Stimulated activated CD8-positive, alpha-beta memory T cell treated with anti-CD3 and anti-CD28 coated beads, Interleukin-12 subunit alpha, Interleukin-12 subunit beta, amount 100 ng/mL, for 4 hours (primary cell): ENCODE results near the gene SASH1.

Experiments
- DNase-seq: peaks from one replicate; pipeline ENCODE4 v3.0.0-alpha.2; 2020; ENCODE audit warnings: low read depth

The SASH1 gene

DNA sequence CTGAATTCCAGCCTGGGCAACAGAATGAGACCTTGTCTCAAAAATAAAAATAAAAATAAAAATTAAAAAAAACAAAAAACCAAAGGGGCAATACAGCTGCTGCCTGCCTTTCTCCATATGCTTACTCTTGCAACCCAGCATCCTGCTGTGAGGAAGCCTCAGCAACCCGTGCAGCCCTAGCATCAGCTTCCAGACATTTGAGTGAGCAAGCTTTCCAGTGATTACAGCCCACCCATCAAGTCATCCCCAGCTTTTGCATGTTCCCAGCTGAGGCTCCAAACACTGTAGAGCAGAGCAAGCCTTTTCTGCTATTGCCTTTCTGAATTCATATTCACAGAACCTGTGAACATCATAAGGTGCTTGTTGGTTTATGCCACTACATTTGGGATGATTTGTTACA, 93.8 kb downstream of the SASH1 start:
- DNase-seq, result no peak

DNA sequence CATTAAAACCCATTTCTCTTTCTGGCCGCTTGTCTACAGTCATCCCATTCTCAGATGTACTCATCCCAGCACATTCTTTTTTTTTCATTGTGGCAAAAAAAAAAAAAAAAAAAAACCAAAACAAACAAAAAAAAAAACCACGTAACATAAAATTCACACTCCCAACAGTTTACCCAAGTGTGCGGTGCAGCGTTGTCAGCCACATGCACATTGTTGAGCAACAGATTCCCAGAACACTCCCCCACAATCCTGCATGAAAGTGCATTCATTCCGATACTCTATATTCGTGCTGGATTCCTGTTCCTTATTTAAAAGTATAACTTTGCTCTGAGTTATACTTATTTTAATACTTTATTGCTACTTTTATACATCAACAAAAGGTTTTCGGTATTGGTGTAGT, 96.0 kb downstream of the SASH1 start:
- no peak for DNase-seq

- DNase-seq, result no peak
Observed at GRCh38 chr6:148440016-148440415, 97.4 kb downstream of the SASH1 start.

GRCh38 chr6:148440877-148441453, 98.3 kb downstream of the SASH1 start:
- no peak for DNase-seq

GRCh38 chr6:148441454-148441911, 98.8 kb downstream of the SASH1 start:
- DNase-seq, result no peak

DNA sequence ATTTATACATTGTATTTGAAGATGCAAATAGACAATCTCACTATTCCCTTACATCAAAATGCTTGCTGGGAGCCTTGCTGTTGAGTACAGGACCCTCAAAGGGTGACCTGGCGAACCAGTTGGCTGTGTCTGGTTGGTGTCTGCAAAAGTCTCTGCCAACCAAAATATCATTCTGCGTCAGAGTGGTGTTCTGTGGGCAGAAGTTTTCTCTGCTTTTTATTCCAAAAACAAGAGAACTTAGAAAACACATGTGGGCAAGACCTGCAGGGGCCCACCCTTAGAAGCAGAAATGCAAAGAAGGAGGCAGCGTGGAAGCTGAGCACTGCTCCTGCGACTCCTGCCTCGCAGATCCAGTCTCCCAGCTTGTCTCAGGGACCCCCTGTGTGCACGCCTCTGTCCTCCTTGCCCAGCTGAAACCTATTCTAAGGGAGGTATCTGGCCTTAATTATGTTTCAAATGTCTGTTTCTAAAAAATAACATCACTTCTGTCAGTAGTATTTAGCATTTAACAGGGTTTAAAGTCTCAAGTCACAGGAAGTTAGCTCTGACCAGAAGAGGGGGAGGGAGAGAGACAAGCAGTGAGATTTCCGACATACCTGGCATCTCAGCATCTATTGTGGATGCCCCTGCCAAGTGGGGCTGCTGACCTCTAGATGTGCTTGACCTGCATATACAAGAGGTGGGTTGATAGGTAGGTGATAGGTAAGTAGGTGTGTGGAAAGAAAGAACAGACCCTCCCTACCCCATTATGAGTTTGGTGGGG, 101.3 kb downstream of the SASH1 start:
- DNase-seq, result no peak

- no peak for DNase-seq
Observed at GRCh38 chr6:148445116-148445515, 102.5 kb downstream of the SASH1 start.

DNA sequence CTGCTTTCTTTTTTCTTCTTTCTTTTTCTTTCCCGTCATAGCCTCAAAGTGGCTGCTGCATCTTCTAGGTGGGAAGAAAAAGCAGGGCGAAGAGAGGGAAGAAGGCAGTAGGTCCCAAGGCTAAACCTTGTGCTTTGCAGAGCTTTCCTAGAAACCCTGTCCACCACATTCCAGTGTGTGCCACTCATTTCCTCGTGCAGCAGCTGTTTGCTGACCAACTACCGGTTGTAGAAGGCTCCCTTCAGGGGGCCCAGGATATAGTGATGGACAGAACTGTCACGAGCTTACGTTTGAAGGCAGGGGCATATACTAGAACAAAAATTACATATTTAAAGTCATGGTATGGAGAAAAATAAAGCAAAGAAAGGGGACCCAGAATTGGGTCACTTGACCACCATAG, 103.0 kb downstream of the SASH1 start:
- DNase-seq, result no peak

DNA sequence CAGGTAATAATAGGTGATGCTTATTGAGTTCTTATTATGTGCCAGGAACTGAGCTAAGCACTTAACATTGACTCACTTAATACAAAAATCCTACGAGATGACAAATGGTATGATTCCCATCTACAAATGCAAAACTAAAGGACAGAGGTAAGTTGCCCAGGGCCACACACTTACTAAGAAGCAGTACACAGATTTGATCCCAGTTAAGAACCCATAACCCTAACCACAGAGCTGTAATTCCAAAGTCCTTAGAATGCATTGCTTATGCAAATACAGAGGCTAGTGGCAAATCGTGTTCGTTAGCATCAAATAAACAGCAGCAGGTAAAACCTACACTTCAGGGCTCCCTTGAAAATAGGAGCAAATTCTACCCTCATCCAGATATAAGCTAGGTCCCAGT, 104.0 kb downstream of the SASH1 start:
- no peak for DNase-seq

GRCh38 chr6:148447521-148448230, 105.0 kb downstream of the SASH1 start:
- DNase-seq, result no peak

DNA sequence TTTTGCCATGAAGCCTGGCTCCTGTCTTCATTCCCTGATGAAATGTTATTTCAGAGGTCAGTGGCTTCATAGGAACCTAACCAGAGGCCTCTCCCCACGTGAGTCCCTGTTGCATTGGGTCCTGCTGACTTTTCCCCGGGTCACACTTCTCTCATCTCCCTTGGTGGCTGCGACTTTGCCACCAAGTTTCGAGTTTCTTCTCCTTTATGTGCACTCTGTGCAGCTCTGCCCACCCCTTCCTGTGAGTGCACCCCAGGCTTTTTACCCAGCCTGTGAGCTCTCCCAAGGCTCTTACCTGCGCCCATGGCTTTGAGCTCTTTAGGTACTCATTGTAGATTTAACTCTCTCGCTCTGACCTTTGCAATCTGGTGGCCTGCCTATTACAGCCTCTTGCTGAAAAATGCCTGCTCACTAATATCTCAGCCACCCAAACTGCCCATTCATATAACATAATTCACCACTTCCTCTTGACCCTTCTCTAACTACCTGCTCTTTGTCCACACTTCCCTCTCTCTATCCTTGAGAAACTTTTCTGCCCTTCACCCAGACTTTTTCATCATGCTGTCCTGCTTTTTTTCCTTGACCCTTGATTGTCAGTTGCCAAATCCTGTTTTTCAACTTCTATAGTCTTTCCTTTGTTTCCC, 105.9 kb downstream of the SASH1 start:
- DNase-seq, result no peak

DNA sequence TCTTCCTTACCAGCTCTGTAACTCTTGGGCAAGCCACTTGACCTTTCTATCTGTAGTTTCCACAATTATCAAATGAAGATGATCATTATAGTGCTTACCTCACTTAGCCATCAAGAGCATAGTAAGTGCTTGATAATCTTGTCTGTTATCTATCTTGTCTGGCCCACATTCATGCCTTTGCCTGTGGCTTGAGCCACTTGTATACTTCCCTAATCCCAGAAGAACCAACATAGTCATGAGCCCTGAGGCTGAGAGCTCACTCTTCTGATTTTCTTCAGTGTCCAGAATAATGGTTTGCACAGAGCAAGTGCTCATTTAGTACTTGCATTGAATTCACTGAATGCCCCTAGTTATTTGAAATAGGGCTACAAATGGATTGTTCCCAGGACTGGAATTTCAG, 108.2 kb downstream of the SASH1 start:
- DNase-seq, result no peak

GRCh38 chr6:148451690-148452089, 109.1 kb downstream of the SASH1 start:
- no peak for DNase-seq

DNA sequence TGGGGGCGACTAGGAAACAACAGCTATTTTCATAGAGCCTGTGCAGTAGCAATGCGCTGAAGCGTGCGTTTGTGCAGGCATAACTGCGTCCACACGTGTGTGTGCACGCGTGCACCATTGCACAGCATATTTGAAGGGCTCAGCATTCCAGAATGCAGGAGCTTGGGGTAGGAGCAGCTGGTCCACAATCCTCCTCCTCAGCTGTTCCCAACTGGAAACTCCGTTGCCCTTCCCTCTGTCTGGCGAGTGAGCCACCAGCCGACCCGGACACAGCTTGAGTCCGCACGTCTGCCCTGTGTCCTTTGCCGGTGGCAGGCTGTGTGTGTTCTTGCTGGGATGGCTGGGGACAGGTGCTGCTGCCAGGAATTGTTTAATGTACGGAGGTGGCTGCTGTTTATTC, 110.2 kb downstream of the SASH1 start:
- no peak for DNase-seq

- no peak for DNase-seq
Observed at GRCh38 chr6:148453906-148454305, 111.3 kb downstream of the SASH1 start.

DNA sequence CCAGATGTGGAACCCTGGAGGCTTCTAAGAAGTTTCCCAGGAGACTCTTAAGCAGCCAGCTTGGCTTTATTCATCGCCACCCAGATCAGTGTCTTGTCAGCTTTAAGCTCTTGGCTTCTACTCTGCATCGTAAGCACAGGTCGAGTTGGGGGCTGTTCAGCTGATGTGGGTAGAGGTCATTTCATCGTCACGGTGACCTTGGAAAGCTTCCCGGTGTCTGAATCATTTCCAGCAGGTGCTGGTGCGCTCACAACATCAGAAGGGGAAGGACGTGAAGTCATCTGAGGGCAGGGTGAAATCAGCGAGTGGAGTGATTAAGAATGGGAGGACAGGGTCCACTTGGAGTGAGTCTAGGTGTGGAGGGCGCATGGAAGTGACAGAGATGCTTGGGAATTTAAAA, 112.6 kb downstream of the SASH1 start:
- no peak for DNase-seq

- DNase-seq, result no peak
Observed at GRCh38 chr6:148455674-148456558, 113.3 kb downstream of the SASH1 start.

DNA sequence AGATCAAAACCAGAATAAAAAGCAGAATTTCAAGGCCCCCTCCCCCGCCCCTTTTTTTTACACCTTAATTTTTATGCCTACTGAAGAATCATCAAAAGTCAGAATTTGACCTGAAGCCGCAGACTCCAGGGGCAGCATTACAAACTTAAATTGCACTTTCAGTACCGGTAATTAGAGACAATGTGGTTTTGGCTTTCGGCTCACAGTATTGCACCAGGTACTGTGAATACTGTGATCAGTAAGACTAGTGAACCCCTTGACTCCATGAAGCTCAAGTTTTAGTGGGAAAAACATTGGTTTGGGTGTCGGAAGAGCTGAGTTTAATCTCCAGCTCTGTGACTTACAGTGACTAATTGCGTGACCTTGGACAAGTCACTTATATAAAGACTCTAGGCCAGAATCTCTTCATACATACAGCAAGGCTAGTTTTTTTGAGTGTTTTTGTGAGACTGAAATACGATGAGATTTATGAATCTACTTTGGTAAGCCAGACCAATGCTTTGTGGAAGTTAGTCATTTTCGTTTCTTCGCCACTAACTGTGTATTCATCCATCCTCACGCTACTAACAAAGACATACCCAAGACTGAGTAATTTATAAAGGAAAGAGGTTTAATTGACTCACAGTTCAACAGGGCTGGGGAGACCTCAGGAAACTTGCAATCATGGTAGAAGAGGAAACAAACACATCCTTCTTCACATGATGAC, 114.7 kb downstream of the SASH1 start:
- no peak for DNase-seq

GRCh38 chr6:148457843-148458159, 115.2 kb downstream of the SASH1 start:
- DNase-seq, result no peak

- no peak for DNase-seq
Observed at GRCh38 chr6:148459238-148459637, 116.6 kb downstream of the SASH1 start.
